GM12878 (cell line): ENCODE data around the gene CHD6. TPM values are rescaled to one million over a fixed set of nuclear protein-coding genes. Genes with fewer than 3 reads are reported as not detected.
A peak's percentile ranks its signal among the peaks of the same experiment; 100 is the strongest.

Source experiments
- ATAC-seq: fragments of 200-7000 bp; cut with Tn5 transposase; 3 replicates; pipeline ENCODE4 v1.9.1; 2020; ENCODE audit warnings: mild to moderate bottlenecking, moderate library complexity
- BruUV-seq: library from RNA; stranded (reverse); fragments of 400-500 nt; replicated peaks from 2 replicates; lab custom pipeline; 2021; lab: Mats Ljungman, UMichigan
- CTCF ChIA-PET: fragments of 300-600 bp; sonication (Branson Sonifier 250); formaldehyde crosslinking; extraction: SDS; loops from one replicate; lab custom pipeline; 2021; ENCODE audit warnings: inconsistent platforms; lab: Yijun Ruan, JAX
- POLR2A ChIA-PET: fragments of 350-600 bp; formaldehyde crosslinking; extraction: SDS; loops from one replicate; lab custom pipeline; 2021; ENCODE audit warnings: inconsistent platforms; lab: Charles Lee
- RAD21 ChIA-PET: fragments of 300-600 bp; sonication (Branson Sonifier 250); formaldehyde crosslinking; loops from one replicate; lab custom pipeline; 2023; ENCODE audit warnings: antibody characterized with exemption; ENCODE audit not compliant: unreplicated experiment; lab: Charles Lee
- SMC1A ChIA-PET: fragments of 300-600 bp; sonication (Branson Sonifier 250); formaldehyde crosslinking; loops from one replicate; lab custom pipeline; 2023; ENCODE audit not compliant: unreplicated experiment, uncharacterized antibody; lab: Charles Lee
- DNase-seq: peaks from one replicate; pipeline ENCODE4 v3.0.0-alpha.2; 2011; ENCODE audit warnings: low read depth, low spot score
- FAIRE-seq: peaks from 3 replicates; lab custom pipeline; 2011; peaks lifted over from hg19 to GRCh38; lab: Jason Lieb, UNC
- H2AFZ ChIP-seq: 2 replicates; pipeline ENCODE4 v1.6.0; 2011; ENCODE audit warnings: low read depth, low read length, control low read depth; ENCODE audit not compliant: control insufficient read depth
- H3K27ac ChIP-seq: 2 replicates; pipeline ENCODE4 v1.5.1; 2011; ENCODE audit warnings: control low read depth; ENCODE audit not compliant: control insufficient read depth, insufficient read depth
- H3K27me3 ChIP-seq, 2 experiments: replicated peaks in 1 of 2; 2 replicates each; pipeline versions ENCODE4 v1.6.0 to v1.6.1; 2011; ENCODE audit warnings: low read length in 1 of 2; ENCODE audit not compliant: control insufficient read depth in 2 of 2, insufficient read depth in 2 of 2
- H3K36me3 ChIP-seq, 2 experiments: 2 replicates each; pipeline ENCODE4 v1.5.1; 2011; ENCODE audit warnings: low read length in 1 of 2; ENCODE audit not compliant: control insufficient read depth in 2 of 2, insufficient read depth in 2 of 2
- H3K4me1 ChIP-seq: 2 replicates; pipeline ENCODE4 v1.6.1; 2011; ENCODE audit warnings: mild to moderate bottlenecking, low read length, moderate library complexity, mixed read lengths; ENCODE audit not compliant: control insufficient read depth, insufficient read depth
- H3K4me2 ChIP-seq: 2 replicates; pipeline ENCODE4 v1.6.0; 2011; ENCODE audit warnings: control low read depth; ENCODE audit not compliant: control insufficient read depth, insufficient read depth
- H3K4me3 ChIP-seq: fragments of 200-600 bp; sonication (generic); 2 replicates; pipeline ENCODE4 v1.5.1; 2016
- H3K79me2 ChIP-seq: 2 replicates; pipeline ENCODE4 v1.6.0; 2011; ENCODE audit warnings: low read length; ENCODE audit not compliant: control insufficient read depth, insufficient read depth
- H3K9ac ChIP-seq: 2 replicates; pipeline ENCODE4 v1.8.0; 2011; ENCODE audit warnings: low read length, control low read depth, mixed read lengths; ENCODE audit not compliant: control insufficient read depth, insufficient read depth
- H3K9me3 ChIP-seq: replicated peaks from 3 replicates; pipeline ENCODE4 v1.5.1; 2011; ENCODE audit warnings: mild to moderate bottlenecking, low read length; ENCODE audit not compliant: control insufficient read depth, insufficient read depth
- H4K20me1 ChIP-seq: 2 replicates; pipeline ENCODE4 v1.6.0; 2011; ENCODE audit not compliant: control insufficient read depth, insufficient read depth
- IKZF2 ChIP-seq, 2 experiments: fragments of 450-650 bp; IDR thresholded peaks; 2 replicates each; pipeline ENCODE4 v1.6.1; 2017; ENCODE audit warnings: mild to moderate bottlenecking in 2 of 2, moderate library complexity in 2 of 2
- KAT2A ChIP-seq: conservative IDR thresholded peaks from 2 replicates; pipeline ENCODE4 v1.6.1; 2011; ENCODE audit warnings: low read depth, low read length; ENCODE audit not compliant: control insufficient read depth
- KDM1A ChIP-seq: fragments of 200-600 bp; sonication (generic); IDR thresholded peaks from 2 replicates; pipeline ENCODE4 v1.6.1; 2016; ENCODE audit warnings: borderline replicate concordance
- KLF5 ChIP-seq: fragments of 450-650 bp; IDR thresholded peaks from 2 replicates; pipeline ENCODE4 v1.6.1; 2014; ENCODE audit warnings: mild to moderate bottlenecking; ENCODE audit not compliant: partially characterized antibody
- MEF2A ChIP-seq: IDR thresholded peaks from 2 replicates; pipeline ENCODE4 v1.6.1; 2011; ENCODE audit warnings: low read depth, mild to moderate bottlenecking, low read length, moderate library complexity; ENCODE audit not compliant: insufficient read depth
- MEF2B ChIP-seq: fragments of 450-650 bp; IDR thresholded peaks from 2 replicates; pipeline ENCODE4 v1.6.1; 2018; ENCODE audit warnings: mild to moderate bottlenecking, moderate library complexity; ENCODE audit not compliant: partially characterized antibody, poor library complexity, severe bottlenecking
- MTA2 ChIP-seq: fragments of 450-650 bp; IDR thresholded peaks from 2 replicates; pipeline ENCODE4 v1.6.1; 2016; ENCODE audit warnings: low read depth, mild to moderate bottlenecking, moderate library complexity
- NR2F1 ChIP-seq: fragments of 450-650 bp; conservative IDR thresholded peaks from 2 replicates; pipeline ENCODE4 v1.6.1; 2017; ENCODE audit warnings: mild to moderate bottlenecking
- POLR2A ChIP-seq: IDR thresholded peaks from 2 replicates; pipeline ENCODE4 v1.6.1; 2011; ENCODE audit warnings: low read depth, mild to moderate bottlenecking, low read length
- RBBP5 ChIP-seq: fragments of 200-600 bp; sonication (generic); conservative IDR thresholded peaks from 2 replicates; pipeline ENCODE4 v1.6.1; 2016
- TCF7 ChIP-seq: IDR thresholded peaks from 2 replicates; pipeline ENCODE4 v1.6.1; 2014; ENCODE audit warnings: antibody characterized with exemption, borderline replicate concordance
- ZBED1 ChIP-seq: IDR thresholded peaks from 2 replicates; pipeline ENCODE4 v1.6.1; 2016; ENCODE audit warnings: borderline replicate concordance
- ZZZ3 ChIP-seq: IDR thresholded peaks from 2 replicates; pipeline ENCODE4 v1.6.1; 2011; ENCODE audit warnings: low read depth; ENCODE audit not compliant: control insufficient read depth, insufficient read length
- WGBS: methylation state at CpG from one replicate; pipeline ENCODE4 v1.1.6; 2016; ENCODE audit warnings: low lambda C conversion rate; ENCODE audit not compliant: insufficient replicate concordance, insufficient coverage; ENCODE audit errors: missing lambda C conversion rate; 5-methylcytosine and 5-hydroxymethylcytosine counted together
- in situ Hi-C: fragments of 300-500 bp; cut with MboI; formaldehyde crosslinking; loops from 9 replicates; pipeline ENCODE4 v1.14.3; 2018; ENCODE audit warnings: mixed read lengths
- intact Hi-C: fragments of 100-400 bp; cut with micrococcal nuclease; formaldehyde crosslinking; loops from one replicate; pipeline ENCODE4 v1.14.2; 2022; ENCODE audit not compliant: unreplicated experiment
- polyA plus RNA-seq, 11 experiments: library from polyadenylated mRNA; depleted of rRNA in 4 of 11; unstranded in 6 of 11; stranded (reverse) in 5 of 11; fragments of >200 nt; fragmentation: Nextera tagmentation in 4 of 11; fragmentation: Illumina TruSeq in 1 of 11; extraction: Ambion mirVana in 4 of 11; extraction: Trizol in 1 of 11; gene quantifications; 1 replicate in 1 of 11; 2 replicates in 10 of 11; pipeline versions ENCODE4 v1.2.1 to v1.2.3, GENCODE V29; 2011 to 2016; ENCODE audit warnings: inconsistent platforms in 2 of 11, missing spikeins in 2 of 11, low read depth in 1 of 11
- total RNA-seq, 4 experiments: library from RNA; depleted of rRNA in 3 of 4; stranded (reverse); fragments of >200 nt in 3 of 4; fragmentation: Illumina TruSeq in 1 of 4; extraction: Trizol in 1 of 4; gene quantifications; 2 replicates each; pipeline versions ENCODE4 v1.2.1 to v1.2.3, GENCODE V29; 2013 to 2021
- TF ChIP-seq, protein P1 (sequence below): IDR thresholded peaks from 2 replicates; pipeline ENCODE4 v1.6.1; 2011; ENCODE audit warnings: borderline replicate concordance, low read depth, mild to moderate bottlenecking, moderate library complexity, mixed read lengths, low read length; ENCODE audit not compliant: insufficient read depth; ENCODE audit errors: extremely low read length
- TF ChIP-seq, protein P2 (sequence below): fragments of 450-650 bp; IDR thresholded peaks from 2 replicates; pipeline ENCODE4 v1.6.1; 2016; ENCODE audit warnings: mild to moderate bottlenecking
- TF ChIP-seq, protein P3 (sequence below): fragments of 450-650 bp; IDR thresholded peaks from 2 replicates; pipeline ENCODE4 v1.6.1; 2017; ENCODE audit warnings: mild to moderate bottlenecking, low read depth, inconsistent platforms; ENCODE audit not compliant: poor library complexity, severe bottlenecking

CHD6 gene
- total and polyA plus RNA-seq, 10 of the 15 experiments (the other 5 are each of a cell fraction or from before 2014, with no cell fraction given) = 4.3 to 25.5 (median 17.1) TPM

DNA sequence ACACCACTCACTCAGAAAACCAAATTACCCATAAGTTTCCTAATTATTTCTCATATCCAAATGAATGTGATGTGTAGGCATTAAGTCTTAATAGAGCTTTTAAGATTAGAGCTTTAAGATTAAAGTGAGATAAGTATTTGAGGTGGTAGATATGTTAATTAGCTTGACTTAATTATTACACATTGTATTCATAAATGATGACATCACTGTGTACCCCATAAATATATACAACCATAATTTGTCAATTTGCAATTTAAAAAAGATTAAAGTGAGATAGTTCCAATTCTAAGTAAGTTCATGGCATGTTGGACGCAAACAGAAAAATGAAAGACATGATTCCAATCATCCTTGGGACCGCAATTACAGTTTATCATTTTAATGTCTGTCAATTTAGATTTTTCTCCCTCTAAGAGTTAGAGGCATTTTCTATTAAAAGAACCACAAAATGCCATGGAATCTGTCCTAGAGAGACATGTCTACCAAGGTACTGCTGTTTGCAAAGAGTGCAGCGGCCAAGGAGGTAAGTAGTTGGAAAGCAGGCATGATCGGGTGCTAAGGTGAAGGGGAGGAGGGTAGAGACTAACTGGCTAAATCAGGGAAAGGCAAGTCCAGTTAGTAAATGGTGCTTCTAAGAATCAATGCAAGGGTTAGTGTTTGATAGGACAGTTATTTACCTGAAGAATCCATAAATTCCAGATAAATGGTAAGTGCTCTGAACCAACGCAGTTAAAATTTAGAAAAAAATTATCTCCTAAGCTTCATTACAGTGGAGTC, 65.7 kb downstream of the CHD6 start:
- Histone ChIP-seq H3K9me3 (peaks cover 5% of the 10 kb centered on the region; the same call in 2 of the 3 replicates), H3K27ac (peak overlapping the region; percentile 24), H3K4me3 (no peak overlapping the region), H2AFZ (no peak overlapping the region), H3K9ac (no peak overlapping the region), H3K79me2 (peaks cover 8% of the 10 kb centered on the region), H3K36me3 (peaks cover 0 to 5% of the 10 kb centered on the region in 2 experiments; a peak in 3 of 4 replicates), H3K4me1 (0 out of 2 replicates have a peak, but pooled peaks cover 4% of the 10 kb centered on the region), H4K20me1 (no peaks in the 10 kb centered on the region), H3K27me3 (no peaks in the 10 kb centered on the region), H3K4me2 (no peak overlapping the region)
- TSS peak; percentile 36 for BruUV-seq
- ChIA-PET CTCF (interaction anchor here (0.7 to 1.9 kb wide), 4 partner anchors 11 to 25 kb away, joined by 3 to 7 read pairs (median 4); no protein-coding TSS in a partner anchor), SMC1A (interaction anchor here (0.8 to 3.9 kb wide), 12 partner anchors 8 to 89 kb away, joined by 3 to 12 read pairs (median 4); no protein-coding TSS in a partner anchor), RAD21 (interaction anchor here (0.8 to 4.3 kb wide), 8 partner anchors 9 to 65 kb away, joined by 3 to 33 read pairs (median 6); partner anchors contain the start of gene CHD6), POLR2A (interaction anchor here (0.9 to 2.3 kb wide), 4 partner anchors 19 to 69 kb away, joined by 3 to 7 read pairs (median 4); partner anchors contain the start of gene CHD6)
- FAIRE-seq (no peak), ATAC-seq (no peak; the same call in 1 of the 3 replicates), DNase-seq (no peak)
- intact Hi-C loops = no loop called here
- in situ Hi-C loops = no loop called here
- 90% methylated on average over 5 of the region's 5 CpGs for WGBS
- TF ChIP-seq NR2F1 = no peak
- no peak for TF ChIP-seq KLF5
- TF ChIP-seq KAT2A = no peak
- TF ChIP-seq, protein P1, sequence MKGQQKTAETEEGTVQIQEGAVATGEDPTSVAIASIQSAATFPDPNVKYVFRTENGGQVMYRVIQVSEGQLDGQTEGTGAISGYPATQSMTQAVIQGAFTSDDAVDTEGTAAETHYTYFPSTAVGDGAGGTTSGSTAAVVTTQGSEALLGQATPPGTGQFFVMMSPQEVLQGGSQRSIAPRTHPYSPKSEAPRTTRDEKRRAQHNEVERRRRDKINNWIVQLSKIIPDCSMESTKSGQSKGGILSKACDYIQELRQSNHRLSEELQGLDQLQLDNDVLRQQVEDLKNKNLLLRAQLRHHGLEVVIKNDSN = no peak
- TF ChIP-seq MEF2A = no peak
- no peak for TF ChIP-seq IKZF2 (IDR thresholded peaks at IDR 0.05)
- TF ChIP-seq, protein P2, sequence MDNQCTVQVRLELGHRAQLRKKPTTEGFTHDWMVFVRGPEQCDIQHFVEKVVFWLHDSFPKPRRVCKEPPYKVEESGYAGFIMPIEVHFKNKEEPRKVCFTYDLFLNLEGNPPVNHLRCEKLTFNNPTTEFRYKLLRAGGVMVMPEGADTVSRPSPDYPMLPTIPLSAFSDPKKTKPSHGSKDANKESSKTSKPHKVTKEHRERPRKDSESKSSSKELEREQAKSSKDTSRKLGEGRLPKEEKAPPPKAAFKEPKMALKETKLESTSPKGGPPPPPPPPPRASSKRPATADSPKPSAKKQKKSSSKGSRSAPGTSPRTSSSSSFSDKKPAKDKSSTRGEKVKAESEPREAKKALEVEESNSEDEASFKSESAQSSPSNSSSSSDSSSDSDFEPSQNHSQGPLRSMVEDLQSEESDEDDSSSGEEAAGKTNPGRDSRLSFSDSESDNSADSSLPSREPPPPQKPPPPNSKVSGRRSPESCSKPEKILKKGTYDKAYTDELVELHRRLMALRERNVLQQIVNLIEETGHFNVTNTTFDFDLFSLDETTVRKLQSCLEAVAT = peak; percentile 55
- no peak for TF ChIP-seq MTA2
- TF ChIP-seq MEF2B = no peak
- TF ChIP-seq, protein P3, sequence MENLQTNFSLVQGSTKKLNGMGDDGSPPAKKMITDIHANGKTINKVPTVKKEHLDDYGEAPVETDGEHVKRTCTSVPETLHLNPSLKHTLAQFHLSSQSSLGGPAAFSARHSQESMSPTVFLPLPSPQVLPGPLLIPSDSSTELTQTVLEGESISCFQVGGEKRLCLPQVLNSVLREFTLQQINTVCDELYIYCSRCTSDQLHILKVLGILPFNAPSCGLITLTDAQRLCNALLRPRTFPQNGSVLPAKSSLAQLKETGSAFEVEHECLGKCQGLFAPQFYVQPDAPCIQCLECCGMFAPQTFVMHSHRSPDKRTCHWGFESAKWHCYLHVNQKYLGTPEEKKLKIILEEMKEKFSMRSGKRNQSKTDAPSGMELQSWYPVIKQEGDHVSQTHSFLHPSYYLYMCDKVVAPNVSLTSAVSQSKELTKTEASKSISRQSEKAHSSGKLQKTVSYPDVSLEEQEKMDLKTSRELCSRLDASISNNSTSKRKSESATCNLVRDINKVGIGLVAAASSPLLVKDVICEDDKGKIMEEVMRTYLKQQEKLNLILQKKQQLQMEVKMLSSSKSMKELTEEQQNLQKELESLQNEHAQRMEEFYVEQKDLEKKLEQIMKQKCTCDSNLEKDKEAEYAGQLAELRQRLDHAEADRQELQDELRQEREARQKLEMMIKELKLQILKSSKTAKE = no peak
- no peak for TF ChIP-seq ZZZ3
- TF ChIP-seq ZBED1 = no peak
- no peak for TF ChIP-seq RBBP5
- no peak for TF ChIP-seq KDM1A
- TF ChIP-seq TCF7 = no peak
- no peak for TF ChIP-seq POLR2A
